Posterior vena cava (tissue), 2 donors: ENCODE measurements around the gene ZNF385C. TPM values are rescaled to one million over a fixed set of nuclear protein-coding genes. Genes with fewer than 3 reads are reported as not detected.

Experiments
- DNase-seq: peaks from one replicate; pipeline ENCODE4 v3.0.0-alpha.2; 2020; ENCODE audit warnings: low spot score
- intact Hi-C, 2 donors: fragments of 100-400 bp; cut with DNase I; formaldehyde crosslinking; loops; one replicate each; pipeline versions ENCODE4 v1.14.1 to v1.14.2; 2022 to 2023
- total RNA-seq, 2 donors: library from RNA; stranded (reverse); fragmentation: NEBNext Ultra II Directional; extraction: Animal tissue kit (Norgen Biotek cat#: 25700); gene quantifications; one replicate each; pipeline ENCODE4 v1.2.1, GENCODE V29; 2021
- donor health status: DM: yes; HTN: yes; CAD: no.
- donor health status: DM: yes; HTN: yes; CAD: no.

The ZNF385C gene
- total RNA-seq, 2 donors from 2014 or later = 0.19 to 0.23 TPM

DNA sequence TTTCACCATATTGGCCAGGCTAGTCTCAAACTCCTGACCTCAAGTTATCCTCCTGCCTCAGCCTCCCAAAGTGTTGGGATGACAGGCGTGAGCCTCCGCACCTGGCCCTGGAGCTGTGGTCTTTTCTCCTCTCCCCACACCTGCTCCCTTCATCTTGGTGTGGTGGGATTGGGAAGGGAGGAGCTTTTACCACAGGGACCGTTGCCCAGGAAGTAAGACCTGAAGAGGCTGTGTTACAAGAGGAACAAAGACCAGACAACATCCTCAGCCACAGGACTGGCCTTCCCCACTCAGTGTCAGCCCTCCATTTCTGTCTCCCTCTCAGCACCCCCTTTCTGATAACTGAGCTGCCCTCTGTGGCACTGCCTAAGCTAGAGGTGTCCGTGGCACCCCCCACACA is 38.5 kb downstream of the ZNF385C start:
- intact Hi-C loops = loop anchor here in 1 of 2 donors (5.0 kb wide), 1 partner anchor 108 kb away; no protein-coding TSS in a partner anchor
- DNase-seq = no peak

DNA sequence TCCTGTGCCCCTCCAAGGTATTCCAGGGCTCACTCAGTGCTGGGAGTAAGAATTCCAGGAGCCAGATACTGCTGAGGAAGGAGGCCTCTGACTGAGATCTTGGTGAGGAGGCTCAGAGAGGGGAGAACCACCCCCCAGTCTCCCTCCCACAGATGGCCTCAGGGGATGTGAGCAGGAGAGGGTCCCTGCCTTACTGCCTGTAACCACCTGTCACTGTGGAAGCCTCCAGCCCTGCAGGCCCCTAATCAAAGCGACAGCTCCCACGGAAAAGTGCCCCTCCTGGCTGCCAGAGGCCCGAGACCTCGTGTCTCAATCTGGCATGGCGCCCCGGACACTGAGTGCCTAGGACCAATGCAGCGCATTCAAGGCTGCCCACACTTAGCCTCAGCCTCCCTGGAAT is 40.2 kb downstream of the ZNF385C start:
- no peak for DNase-seq
- intact Hi-C loops = loop anchor here in 1 of 2 donors (5.0 kb wide), 1 partner anchor 106 kb away; no protein-coding TSS in a partner anchor

DNA sequence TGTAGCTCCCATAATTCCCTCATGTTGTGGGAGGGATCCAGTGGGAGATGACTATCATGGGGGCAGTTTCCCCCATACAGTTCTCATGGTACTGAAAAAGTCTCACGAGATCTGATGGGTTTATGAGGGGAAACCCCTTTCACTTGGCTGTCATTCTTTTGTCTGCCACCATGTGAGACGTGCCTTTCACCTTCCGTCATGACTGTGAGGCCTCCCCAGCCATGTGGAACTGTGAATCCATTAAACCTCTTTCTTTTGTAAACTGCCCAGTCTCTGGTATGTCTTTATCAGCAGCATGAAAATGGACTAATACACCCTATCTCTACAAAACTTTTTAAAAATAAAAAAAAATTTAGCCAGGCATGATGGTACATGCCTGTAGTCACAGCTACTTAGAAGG is 41.6 kb downstream of the ZNF385C start:
- DNase-seq = no peak
- intact Hi-C loops = loop anchor here in 1 of 2 donors (5.0 kb wide), 1 partner anchor 104 kb away; no protein-coding TSS in a partner anchor

DNA sequence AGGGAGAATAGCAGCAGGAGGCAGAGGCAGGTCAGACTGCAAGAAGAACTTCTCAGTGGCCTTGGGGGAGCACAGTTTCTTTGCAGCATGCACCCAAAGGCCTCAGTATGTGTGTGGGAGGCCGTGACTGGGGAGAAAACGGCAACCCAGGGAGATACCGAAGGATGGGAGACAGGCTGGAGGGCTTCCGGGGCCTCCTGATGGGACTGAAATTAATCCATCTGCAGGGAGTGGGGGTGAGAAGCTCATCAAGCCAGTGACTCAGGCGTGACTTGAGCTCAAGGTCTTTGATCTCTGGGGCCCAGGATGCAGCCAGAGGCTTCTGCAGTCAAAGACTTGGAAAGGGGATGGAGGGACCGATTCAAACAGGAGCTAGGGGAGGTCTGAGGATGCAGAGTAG is 42.8 kb downstream of the ZNF385C start:
- intact Hi-C loops = loop anchor here in 1 of 2 donors (5.0 kb wide), 1 partner anchor 103 kb away; no protein-coding TSS in a partner anchor
- DNase-seq = no peak

DNA sequence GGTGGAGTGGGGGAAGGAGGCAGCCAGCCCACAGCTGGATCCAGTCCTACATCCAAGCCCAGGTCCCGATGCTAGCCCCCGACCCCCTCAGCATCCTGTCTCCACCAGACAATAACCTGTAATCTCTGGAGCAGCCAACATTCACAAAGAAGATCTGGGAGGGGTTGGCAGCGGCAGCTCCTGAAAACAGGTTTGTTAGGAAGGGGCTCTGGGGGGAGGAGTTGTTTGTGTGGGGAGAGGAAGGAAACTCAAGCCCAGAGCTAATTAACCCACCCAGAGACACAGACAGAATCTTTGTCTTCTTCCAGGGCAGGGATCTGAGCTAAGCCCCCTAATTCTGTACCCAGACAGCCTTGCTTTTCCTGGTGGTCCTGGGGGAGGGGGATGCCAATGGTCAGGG is 43.2 kb downstream of the ZNF385C start:
- intact Hi-C loops = loop anchor here in 1 of 2 donors (5.0 kb wide), 1 partner anchor 103 kb away; no protein-coding TSS in a partner anchor
- DNase-seq = no peak

DNA sequence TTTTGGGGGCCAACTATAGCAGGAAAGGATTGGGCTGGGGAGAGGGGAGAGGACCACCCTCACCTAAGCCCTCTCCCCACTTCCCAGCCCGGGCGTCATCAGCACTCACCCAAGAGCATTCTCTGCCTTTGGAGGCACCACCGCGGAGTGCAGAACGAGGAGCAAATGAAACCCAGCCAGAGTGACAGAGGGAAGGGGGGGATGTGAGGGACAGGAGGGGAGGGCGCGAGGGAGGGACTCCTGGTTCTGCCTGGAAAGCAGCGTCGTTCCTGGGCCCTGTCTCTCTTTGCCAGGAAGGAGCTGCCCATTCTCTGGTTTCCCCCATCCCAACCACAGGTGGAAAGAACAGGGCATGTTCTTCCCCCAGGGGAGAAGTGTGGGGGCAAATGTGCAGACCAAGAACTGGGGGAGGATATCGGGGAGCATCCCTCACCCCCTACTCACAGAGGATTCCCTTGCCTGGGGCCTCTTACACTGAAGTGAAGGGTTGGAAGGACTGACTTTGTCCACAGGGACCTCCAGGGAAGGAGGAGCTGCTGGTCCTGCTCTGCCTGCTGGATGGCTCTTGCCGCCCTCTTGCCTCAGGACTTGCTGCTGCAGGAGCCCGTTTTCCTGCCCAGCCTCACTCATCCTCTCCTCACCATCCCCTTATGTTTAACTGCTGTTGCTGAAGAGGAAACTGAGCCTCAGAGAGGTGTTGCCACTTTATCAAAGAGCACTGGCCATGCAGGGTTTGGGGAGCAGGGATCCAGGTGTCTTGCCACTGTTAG is 44.4 kb downstream of the ZNF385C start:
- intact Hi-C loops = no loop called here
- no peak for DNase-seq

DNA sequence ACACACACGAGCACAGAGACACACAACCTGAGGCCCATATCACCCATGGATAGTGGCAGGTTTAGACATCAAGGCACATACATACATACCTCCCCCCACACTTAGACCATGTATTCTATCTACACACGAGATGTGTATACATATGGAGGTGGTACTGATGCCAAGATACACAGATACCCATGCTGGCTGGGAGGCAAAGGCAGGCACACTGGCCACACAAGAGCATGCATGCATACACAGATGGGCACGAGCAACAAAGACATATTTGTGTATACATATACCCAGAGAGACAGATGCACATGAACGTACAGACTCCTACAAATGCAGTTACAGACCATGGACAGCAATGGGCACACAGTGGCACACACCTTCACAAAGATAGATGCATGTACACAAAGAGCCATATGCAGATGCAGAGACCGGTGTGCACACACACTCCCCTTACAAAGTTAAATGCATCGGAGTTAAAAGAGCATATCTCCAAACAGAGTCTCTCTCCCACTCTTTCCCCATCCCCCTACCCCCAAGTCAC is 45.9 kb downstream of the ZNF385C start:
- DNase-seq = no peak
- intact Hi-C loops = no loop called here

DNA sequence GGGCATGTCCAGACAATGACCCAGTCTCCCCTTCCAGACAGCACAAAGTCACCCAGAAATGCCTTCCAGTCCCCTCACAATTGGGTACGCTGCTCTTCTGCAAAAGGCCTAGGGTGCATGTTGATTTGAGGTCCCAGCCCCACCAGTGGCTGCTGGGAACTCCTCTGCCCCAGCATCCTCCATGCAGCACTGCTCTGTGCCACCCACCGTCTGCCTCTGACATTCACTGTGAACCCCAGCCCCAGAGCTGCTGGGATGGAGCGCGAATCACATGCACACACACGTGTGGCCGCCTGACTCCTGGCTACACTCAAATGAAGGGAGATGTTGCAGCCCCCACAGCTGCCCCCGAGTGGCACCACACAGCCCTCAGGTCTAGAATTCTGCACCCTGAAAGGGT is 46.6 kb downstream of the ZNF385C start:
- intact Hi-C loops = no loop called here
- DNase-seq = no peak

DNA sequence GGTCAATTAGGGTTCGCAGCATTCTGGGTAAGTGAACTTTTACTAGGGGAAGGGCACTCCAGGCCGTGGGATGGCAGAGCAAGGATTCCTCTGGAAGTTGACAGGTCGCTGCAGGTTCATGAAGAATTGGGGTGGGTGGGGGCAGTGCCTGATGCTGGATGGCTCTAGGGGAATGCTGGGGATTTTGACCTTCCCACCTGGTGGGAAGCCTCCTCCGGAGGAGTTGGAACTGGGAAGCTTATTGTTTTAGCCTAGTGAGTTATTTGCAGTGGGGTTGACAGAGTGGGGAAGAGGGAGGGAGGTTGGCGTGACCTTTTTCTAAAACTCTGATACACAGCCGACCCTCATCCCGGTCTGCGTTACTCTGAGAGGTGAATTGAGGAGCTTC is 47.3 kb downstream of the ZNF385C start:
- DNase-seq = no peak
- intact Hi-C loops = no loop called here

DNA sequence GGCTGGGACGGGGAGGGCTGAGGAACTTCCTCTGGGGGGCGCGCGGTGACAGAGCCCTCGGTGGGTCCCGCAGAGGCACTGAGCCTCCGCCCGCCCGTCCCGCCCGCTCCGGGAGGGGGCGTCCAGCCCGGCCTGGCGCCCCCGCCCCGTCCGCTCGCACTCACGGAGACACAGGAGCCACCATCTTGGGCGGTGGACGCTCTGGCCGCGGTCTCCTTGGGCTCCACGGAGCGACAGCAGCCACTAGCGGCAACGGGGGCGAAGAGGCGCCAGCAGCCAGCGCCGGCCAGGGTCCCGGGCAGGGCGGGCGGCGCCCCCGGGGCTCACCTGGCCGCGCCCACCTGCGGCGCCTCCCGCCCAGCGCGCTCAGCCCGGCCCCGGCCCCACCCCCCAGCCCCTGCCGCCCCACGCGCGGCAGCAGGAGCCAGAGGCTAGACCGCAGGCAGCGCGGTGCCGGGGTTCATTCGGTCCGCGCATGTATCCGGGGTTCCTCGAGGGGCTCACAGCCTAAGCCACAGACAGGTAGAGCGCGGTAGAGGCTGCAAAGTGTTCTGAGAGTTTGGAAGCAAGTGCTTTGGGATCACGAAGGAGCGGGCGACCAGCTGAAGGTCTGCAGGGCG is 47.8 kb downstream of the ZNF385C start, which contains the start of gene C17orf113:
Gene C17orf113 (minus strand): TSS at position 209 of the 620 bp plus-strand sequence. CDS start 7,225 bp downstream, outside the sequence.
- peak; percentile 85 for DNase-seq
- intact Hi-C loops = no loop called here

DNA sequence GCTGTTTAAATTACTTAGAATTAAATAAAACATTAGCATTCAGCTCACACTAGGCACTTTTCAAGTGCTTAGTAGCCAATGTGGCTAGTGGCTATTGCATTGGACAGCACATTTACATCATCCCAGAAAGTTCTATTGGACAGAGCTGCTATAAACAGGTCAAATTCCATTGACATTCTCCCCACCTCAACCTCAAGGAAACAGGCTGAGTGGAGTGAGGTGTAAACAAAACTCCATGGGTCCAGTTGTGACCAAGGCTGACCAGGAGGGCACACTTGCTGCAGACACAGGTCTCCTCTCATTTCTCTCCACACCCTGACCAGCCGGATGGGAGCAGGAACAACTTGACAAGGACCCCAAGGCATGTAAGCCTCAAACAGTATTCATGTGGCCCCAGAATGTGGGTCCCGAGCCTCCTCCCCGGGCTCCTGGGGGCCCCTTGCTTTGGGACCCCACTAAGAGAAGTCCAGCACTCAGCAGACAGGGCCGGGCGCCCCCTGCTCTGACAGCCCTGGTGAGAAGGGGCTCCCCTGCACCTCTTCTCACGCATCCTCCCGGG is 48.4 kb downstream of the ZNF385C start:
- no peak for DNase-seq
- intact Hi-C loops = no loop called here

DNA sequence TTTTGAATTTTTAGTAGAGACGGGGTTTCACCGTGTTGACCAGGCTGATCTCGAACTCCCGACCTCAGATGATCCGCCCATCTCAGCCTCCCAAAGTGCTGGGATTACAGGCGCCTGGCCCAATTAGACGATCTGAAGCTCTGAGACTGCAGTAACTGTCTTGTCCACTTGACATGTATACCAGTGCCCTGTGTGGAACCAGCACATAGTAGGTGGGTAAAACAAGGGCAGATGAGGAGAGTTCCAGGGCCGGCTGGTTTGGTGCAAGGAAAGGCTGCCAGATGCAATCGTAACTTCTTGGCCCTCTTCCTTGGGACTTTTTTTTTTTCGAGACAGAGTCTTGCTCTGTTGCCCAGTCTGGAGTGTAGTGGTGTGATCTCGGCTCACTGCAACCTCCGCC is 50.9 kb downstream of the ZNF385C start:
- no peak for DNase-seq
- intact Hi-C loops = no loop called here

DNA sequence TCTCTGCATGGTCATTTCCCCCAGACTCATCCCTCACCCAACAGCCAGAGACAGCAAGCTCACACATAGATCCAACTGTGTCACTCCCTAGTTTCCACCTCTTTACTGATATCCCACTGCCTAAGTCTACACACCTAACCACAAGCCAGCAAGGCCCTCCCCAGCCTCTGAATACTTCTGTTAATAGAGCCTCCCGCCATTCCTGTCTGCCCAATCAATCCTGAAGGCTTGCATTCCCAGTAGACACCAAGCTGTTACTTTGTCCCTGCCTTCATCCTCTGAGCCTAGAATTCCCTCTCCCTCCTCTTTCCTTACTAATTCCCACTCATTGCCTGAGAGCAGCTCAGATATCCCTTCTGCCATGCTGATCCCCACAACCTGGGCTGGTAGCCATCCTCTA is 52.6 kb downstream of the ZNF385C start:
- intact Hi-C loops = no loop called here
- DNase-seq = no peak

DNA sequence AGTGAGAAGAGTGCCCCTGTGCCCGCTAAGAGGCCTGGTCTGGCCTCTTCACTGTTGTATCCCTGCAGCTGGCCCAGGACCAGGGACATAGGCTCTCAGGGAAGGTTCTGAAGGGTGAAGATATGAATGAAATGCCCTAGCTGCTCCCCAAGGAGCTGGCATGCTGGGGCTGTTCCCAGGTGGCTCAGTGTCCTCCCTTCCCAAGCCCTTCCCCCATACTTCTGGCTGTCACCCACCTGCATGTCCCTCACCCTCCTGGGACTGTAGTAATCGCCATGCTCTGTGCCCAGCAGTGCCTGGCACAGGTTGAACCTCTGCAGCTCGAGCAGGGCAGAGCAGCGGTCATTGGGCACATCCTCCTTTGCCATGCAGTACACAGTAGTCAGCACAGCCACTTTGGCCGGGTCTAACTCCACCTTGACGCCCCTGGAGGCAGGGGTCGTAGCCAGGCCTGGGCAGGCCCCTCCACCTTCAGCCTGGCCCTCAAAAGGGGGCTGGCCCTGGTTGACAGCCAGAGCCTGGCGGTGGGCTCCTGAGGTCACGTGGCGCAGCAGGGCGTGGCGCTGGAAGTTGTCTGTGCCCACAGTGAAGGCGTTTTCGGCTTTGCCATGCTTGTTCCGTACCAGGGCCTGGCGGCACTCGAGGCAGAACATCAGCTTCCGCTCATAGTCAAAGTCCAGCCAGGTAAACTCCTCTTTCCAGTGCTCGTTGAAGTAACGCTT is 55.5 kb downstream of the ZNF385C start:
- intact Hi-C loops = no loop called here
- no peak for DNase-seq

DNA sequence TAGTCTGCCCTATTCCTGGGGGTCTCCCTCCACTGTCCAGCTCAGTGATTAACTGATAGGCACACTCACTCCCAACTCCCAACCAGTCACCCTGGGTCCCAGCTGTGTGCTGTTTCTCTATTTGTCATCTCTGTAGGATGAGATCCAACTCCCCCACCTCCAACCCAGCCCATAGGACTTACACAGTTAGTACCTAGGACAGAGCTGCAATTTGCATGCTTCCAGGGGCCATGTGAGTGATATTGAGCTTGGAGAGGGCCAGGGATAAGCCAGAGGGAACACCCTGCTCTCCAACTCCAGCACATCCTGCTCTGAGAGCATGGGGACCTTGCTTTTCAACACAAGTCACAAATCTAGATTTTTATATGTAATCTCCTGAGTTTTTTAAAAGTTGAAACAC is 56.7 kb downstream of the ZNF385C start:
- DNase-seq = no peak
- intact Hi-C loops = no loop called here

DNA sequence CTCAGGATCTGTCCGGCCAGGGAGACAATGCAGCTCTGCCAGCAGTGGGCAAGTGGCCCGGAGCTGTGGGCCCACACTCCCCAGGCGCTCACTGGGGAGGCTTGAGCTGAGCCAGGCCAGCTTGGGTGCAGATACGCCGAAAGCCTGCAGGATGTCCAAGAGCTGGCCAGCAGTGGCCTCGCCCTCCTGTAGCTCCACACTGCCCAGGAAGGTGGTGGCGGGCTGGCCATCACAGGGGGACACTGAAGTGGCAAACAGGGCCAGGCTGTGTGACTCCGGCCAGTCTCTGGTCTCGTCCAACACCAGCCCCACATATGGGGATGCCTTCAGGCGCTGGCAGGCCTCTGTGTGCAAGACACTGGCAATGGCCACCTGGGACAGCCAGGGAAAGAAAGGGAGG is 57.5 kb downstream of the ZNF385C start:
- DNase-seq = no peak
- intact Hi-C loops = no loop called here

DNA sequence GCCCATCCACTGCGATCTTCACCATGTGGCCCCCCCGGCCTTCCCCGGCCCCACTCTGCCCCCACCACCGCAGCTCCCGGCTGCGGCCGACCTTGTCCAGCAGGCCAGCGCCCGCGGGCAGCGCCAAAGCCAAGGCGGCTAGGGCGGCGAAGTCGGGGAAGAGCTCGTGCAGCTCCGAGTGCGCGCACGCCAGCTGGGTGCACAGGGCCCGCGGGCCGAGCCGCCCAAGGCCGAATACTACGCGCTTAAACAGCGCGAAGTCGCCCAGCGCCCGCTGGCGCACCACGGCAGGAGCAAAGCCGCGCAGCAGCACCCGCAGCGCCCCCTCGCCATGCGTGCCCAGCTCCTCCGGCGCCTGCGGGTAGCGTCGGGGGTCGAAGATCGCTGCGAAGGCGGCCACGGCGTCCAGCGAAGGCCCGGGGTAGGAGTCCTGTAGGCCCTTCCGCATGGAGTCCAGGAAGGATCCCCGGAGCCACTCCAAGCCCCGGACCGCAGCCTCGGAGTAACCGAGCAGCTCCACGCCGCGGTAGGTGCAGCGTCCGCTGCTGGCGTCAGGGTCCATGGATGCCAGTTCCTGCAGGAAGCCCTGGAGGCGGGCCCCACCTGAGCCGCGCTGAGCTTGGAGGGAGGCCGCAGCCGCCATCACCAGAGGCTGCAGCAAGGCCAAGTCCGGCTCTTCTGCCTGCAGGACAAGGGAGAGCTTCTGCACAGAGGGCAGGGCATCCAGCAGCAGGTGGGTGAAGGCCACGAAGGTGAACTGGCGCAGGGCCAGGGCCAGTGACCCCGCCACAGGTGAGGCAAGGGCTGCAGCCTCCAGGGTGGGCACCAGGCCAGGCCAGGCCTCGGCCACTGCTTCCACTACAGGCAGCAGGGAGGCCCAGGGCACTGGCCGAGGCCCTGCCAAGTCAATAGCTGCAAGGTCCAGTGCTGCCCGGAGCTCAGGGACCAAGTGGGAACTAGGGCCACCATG is 58.2 kb downstream of the ZNF385C start:
- intact Hi-C loops = no loop called here
- no peak for DNase-seq

DNA sequence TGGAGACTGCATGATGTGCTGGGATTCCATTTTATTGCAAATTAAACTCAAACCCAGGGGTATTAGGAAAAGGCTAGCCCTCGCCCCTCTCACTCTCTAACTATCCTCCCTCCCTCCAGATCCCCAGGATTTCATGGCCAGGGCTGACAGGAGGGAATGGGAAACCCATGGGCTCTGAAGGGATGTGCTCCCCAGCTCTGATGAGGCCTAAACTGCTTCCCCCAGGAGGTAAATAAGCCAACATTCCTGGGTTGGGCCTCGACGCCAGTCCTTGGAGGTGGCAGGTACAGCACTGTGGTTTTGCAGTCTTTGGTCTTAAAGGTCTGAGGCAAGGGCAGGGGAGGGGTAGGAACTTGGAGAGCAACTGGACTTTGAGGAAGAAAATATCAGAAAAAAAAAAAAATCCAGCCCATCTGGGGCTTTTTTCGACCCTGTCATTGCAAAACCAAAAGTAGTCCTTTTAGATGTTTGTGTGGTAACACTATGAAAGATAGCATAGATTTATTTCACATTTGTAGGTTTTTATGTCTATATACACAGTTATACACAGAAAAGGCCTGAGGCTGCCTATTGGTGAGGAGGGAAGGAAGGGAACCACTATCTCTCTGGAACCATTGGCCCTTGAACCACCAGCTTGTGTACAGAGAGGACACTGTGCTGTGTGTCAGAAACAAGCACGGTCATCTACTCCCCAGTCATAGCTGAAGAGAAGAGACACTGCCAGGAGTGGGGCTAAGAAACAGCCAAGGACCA is 59.9 kb downstream of the ZNF385C start:
- no peak for DNase-seq
- intact Hi-C loops = no loop called here
